SU-DHL-6 (cell line): Measurements from ENCODE around the gene SLC22A23.

Source experiments
- H2AFZ ChIP-seq: fragments of 200-600 bp; sonication (generic); 2 replicates; pipeline ENCODE4 v1.6.1; 2014; ENCODE audit warnings: low read depth, mild to moderate bottlenecking, moderate library complexity, mixed read lengths, antibody characterized with exemption, low read length; ENCODE audit not compliant: severe bottlenecking
- H3F3A ChIP-seq: fragments of 200-600 bp; shearing (Covaris generic); 2 replicates; pipeline ENCODE4 v1.6.0; 2016; ENCODE audit warnings: antibody characterized with exemption, mild to moderate bottlenecking; ENCODE audit not compliant: insufficient read depth
- H3K27ac ChIP-seq: fragments of 200-600 bp; sonication (generic); 2 replicates; pipeline ENCODE4 v1.5.1; 2016; ENCODE audit warnings: low read depth, mild to moderate bottlenecking, low read length, moderate library complexity, mixed read lengths
- H3K27me3 ChIP-seq: fragments of 200-600 bp; sonication (generic), shearing (Covaris generic); 2 replicates; pipeline ENCODE4 v1.6.0; 2014; ENCODE audit warnings: mild to moderate bottlenecking, low read length
- H3K36me3 ChIP-seq: fragments of 200-600 bp; sonication (generic); 2 replicates; pipeline ENCODE4 v1.6.1; 2014; ENCODE audit warnings: mild to moderate bottlenecking, low read length, mixed read lengths
- H3K4me2 ChIP-seq: fragments of 300-600, 200-600 bp; shearing (Covaris generic), sonication (generic); 2 replicates; pipeline ENCODE4 v1.6.0; 2014; ENCODE audit warnings: low read length, low read depth, mild to moderate bottlenecking; ENCODE audit not compliant: poor library complexity, severe bottlenecking
- H3K4me3 ChIP-seq: fragments of 200-600 bp; sonication (generic); 2 replicates; pipeline ENCODE4 v1.5.1; 2014; ENCODE audit warnings: antibody characterized with exemption, low read length, mild to moderate bottlenecking, mixed read lengths; ENCODE audit not compliant: insufficient read depth, poor library complexity, severe bottlenecking
- H3K79me2 ChIP-seq: fragments of 200-600 bp; sonication (generic); 2 replicates; pipeline ENCODE4 v1.6.1; 2014; ENCODE audit warnings: mild to moderate bottlenecking, low read length, moderate library complexity; ENCODE audit not compliant: insufficient read depth
- H3K9ac ChIP-seq: fragments of 200-600 bp; sonication (generic); 2 replicates; pipeline ENCODE4 v1.7.0; 2014; ENCODE audit warnings: mild to moderate bottlenecking, low read length
- H3K9me2 ChIP-seq: fragments of 200-600 bp; sonication (generic); replicated peaks from 2 replicates; pipeline ENCODE4 v1.6.1; 2014; ENCODE audit warnings: low read length; ENCODE audit not compliant: insufficient read depth
- H3K9me3 ChIP-seq: fragments of 200-600 bp; sonication (generic); 2 replicates; pipeline ENCODE4 v1.6.1; 2014; ENCODE audit warnings: low read length, mixed read lengths; ENCODE audit not compliant: insufficient read depth
- H4K20me1 ChIP-seq: fragments of 200-600 bp; sonication (generic); 2 replicates; pipeline ENCODE4 v1.6.1; 2014; ENCODE audit warnings: low read depth, mild to moderate bottlenecking, antibody characterized with exemption, low read length, moderate library complexity, mixed read lengths
- EZH2phosphoT487 ChIP-seq: fragments of 200-600 bp; sonication (generic), shearing (Covaris generic); conservative IDR thresholded peaks from 2 replicates; pipeline ENCODE4 v1.6.1; 2018; ENCODE audit warnings: mild to moderate bottlenecking, antibody characterized with exemption, low read length, moderate library complexity, mixed read lengths
- TF ChIP-seq, protein P1 (sequence below): fragments of 200-600 bp; sonication (generic); IDR thresholded peaks from one replicate; pipeline ENCODE4 v1.5.1; 2017; ENCODE audit warnings: antibody characterized with exemption, mild to moderate bottlenecking, low read length, moderate library complexity; ENCODE audit not compliant: insufficient read depth, poor library complexity, severe bottlenecking

The SLC22A23 gene

DNA sequence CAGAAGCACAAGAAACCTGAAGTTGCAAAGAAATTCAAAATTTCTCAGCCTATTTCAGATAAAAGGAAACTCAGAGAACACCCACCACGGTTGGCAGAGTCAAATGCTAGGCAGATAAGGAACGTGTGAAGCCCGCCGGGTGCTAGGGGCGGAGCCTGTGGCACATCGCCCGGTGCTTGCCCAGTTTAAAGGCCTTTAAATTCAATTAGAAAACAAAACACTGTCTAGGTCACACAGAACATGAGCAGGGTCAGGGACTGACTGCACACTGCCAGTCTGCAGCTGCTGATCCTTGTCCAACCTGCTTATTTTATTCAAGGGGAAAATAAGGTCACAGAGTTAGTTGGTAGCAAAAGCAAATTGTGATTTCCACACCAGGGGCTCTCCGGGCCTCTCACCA is 122.3 kb downstream of the SLC22A23 start:
- Histone ChIP-seq H3K27me3 (no peaks in the 10 kb centered on the region), H3K79me2 (no peaks in the 10 kb centered on the region), H3F3A (no peaks in the 10 kb centered on the region), H3K4me2 (no peak overlapping the region), H3K4me3 (no peak overlapping the region), H3K36me3 (no peaks in the 10 kb centered on the region), H3K9ac (no peak overlapping the region), H4K20me1 (no peaks in the 10 kb centered on the region), H3K27ac (no peak overlapping the region), H2AFZ (no peak overlapping the region), H3K9me3 (no peaks in the 10 kb centered on the region), H3K9me2 (no peaks in the 10 kb centered on the region)
- TF ChIP-seq, protein P1, sequence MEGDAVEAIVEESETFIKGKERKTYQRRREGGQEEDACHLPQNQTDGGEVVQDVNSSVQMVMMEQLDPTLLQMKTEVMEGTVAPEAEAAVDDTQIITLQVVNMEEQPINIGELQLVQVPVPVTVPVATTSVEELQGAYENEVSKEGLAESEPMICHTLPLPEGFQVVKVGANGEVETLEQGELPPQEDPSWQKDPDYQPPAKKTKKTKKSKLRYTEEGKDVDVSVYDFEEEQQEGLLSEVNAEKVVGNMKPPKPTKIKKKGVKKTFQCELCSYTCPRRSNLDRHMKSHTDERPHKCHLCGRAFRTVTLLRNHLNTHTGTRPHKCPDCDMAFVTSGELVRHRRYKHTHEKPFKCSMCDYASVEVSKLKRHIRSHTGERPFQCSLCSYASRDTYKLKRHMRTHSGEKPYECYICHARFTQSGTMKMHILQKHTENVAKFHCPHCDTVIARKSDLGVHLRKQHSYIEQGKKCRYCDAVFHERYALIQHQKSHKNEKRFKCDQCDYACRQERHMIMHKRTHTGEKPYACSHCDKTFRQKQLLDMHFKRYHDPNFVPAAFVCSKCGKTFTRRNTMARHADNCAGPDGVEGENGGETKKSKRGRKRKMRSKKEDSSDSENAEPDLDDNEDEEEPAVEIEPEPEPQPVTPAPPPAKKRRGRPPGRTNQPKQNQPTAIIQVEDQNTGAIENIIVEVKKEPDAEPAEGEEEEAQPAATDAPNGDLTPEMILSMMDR: no peak
- no peak for TF ChIP-seq EZH2phosphoT487

DNA sequence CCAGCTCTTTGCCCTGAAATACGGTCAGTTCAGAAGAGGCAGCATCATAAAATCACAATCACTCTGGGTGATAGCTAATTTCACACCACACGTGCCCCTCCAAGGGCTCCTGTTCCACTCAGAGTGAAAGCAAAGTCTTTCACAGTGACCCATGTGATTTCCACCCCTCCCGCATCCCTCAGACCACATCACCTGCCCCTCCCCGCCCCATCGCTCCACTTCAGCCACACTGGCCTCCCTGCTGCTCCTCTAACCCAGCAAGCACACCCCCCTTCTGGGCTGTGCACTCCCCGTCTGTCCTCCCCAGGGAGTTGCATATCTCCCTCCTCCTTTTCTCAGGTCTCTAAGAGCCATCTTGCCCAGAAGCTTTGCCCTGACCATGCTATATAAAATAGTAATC is 123.6 kb downstream of the SLC22A23 start:
- Histone ChIP-seq H3K9me3 (no peaks in the 10 kb centered on the region), H3F3A (no peaks in the 10 kb centered on the region), H3K79me2 (no peaks in the 10 kb centered on the region), H3K9me2 (no peaks in the 10 kb centered on the region), H3K36me3 (no peaks in the 10 kb centered on the region), H3K9ac (no peak overlapping the region), H2AFZ (no peak overlapping the region), H3K4me3 (no peak overlapping the region), H4K20me1 (no peaks in the 10 kb centered on the region), H3K27me3 (no peaks in the 10 kb centered on the region), H3K4me2 (no peak overlapping the region), H3K27ac (no peak overlapping the region)
- TF ChIP-seq, protein P1: no peak
- TF ChIP-seq EZH2phosphoT487: no peak

DNA sequence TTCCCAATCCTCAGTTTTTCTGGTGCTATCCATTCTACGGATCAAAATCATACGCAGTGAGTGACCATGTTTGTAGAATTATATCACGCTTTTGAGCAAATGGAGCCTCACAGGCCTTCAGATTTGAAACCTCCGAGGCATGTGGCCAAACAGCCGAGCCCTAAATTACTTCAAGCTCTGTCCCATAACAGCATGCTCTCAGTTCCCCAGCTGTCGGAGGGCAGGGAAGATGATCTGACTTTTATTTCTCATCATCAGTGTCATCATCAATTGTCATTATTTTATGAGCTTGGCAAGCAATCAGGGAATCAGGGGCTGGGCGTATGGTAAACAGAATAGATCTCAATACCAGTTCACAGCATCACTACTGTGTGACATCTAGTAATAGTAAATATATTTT is 124.9 kb downstream of the SLC22A23 start:
- no peaks in the 10 kb centered on the region for H3K9me3 ChIP-seq
- H3K79me2 ChIP-seq: no peaks in the 10 kb centered on the region

More for the DNA sequence above, 124.9 kb downstream of the SLC22A23 start:
- H3F3A ChIP-seq: no peaks in the 10 kb centered on the region
- H4K20me1 ChIP-seq: no peaks in the 10 kb centered on the region
- H3K27me3 ChIP-seq: 0 out of 2 replicates have a peak, but pooled peaks cover 3% of the 10 kb centered on the region
- H3K4me2 ChIP-seq: no peak overlapping the region
- no peak overlapping the region for H3K9ac ChIP-seq
- H3K9me2 ChIP-seq: no peaks in the 10 kb centered on the region
- no peak overlapping the region for H2AFZ ChIP-seq
- no peak for TF ChIP-seq EZH2phosphoT487
- TF ChIP-seq, protein P1: no peak
- no peak overlapping the region for H3K27ac ChIP-seq
- no peak overlapping the region for H3K4me3 ChIP-seq
- no peaks in the 10 kb centered on the region for H3K36me3 ChIP-seq
